ENCODE results near the gene SMIM9.

SMIM9 gene

DNA sequence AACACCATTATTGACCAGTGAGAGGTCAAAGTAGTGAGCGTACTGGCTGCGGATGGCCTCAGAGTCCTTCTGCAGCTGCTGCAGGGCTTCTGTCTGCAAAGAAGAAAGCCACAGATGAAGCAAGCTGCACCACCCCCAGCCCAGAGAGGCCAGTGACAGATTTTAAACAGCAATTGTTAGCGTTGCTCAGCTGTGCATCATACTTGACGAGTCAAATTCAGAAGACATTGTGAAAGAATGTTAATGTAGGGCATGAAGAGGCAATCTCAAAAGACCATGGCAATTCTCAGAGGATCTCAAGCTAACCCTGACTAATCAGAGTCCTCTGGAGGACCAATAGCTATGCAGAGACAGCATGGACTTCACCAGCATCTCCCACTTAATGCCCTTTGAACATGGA lies 55.2 kb downstream of the SMIM9 start:
- DNase-seq: no peak

DNA sequence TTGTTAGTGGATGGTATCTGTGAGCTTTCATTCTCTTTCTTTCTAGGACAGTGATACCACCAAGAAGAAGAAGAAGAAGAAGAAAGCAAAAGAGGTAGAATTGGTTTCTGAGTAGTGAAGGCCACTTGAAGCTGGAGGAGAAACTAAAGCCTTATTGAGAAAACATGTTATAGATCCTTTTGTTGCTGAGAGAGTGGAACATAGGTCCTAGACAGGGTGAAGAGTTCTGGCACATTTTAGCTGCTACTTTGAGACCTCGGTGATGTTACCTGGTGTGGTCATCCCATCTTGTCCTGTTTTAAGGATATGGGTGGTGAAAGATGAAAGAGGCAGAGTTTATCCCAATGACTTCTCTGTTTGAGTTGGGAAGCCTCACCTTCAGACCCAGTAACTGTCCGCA lies 57.7 kb downstream of the SMIM9 start:
- no peak for DNase-seq

DNA sequence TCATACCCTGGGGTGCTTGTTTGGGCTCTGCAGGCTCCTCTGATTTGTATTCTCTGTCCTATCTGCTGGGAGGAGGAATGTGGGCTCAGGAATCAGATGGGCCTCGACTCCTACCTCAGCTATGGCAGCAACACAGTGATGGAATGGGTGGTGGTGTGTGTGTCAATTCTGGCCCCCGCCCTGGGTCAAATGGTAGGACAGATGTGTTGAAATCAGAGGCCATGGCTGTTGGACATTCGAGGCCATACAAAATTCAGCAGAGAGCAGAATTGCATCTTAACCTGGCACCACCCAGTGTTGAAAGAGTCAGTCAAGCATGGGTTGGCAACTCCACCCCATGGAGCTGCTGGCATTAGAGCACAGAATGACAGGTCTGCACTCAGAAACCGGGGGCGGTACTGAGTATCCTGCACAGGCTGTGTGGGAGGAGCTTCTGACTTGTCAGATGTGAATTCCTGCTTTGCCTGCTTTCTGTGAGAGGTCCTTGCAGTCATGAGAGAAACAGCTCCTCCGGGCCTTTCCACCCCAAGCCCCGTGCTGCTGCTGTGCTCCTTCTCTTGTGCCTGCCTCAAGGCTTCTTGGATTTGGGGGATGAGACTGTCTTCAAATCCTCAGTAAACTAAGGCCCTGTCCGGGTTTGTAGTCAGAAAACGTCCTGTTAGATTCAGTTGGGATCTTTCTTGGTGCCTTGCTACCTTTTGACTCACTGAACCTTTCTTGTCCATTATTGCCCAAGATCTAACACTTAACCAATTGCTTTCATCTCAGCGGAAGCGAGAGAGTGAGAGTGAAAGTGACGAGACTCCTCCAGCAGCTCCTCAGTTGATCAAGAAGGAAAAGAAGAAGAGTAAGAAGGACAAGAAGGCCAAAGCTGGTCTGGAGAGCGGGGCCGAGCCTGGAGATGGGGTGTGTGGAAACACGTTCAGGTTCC lies 58.8 kb downstream of the SMIM9 start:
- no peak for DNase-seq

GRCh38 chrX:154774622-154775021 lies 59.8 kb downstream of the SMIM9 start:
- DNase-seq: no peak
